HTR-8/SVneo (cell line): ENCODE data around the gene GIMAP7.
"Not testable (repeated sequence)": the region's sequence is repeated elsewhere in the genome, so short reads cannot be mapped to it uniquely, and the experiment has no call there.

Experiments used
- DNase-seq: peaks from one replicate; pipeline ENCODE4 v3.0.0; 2011; ENCODE audit warnings: low spot score, mixed read lengths; ENCODE audit not compliant: insufficient read length
- FAIRE-seq: peaks from 2 replicates; lab custom pipeline; 2011; peaks lifted over from hg19 to GRCh38; lab: Jason Lieb, UNC

Gene GIMAP7

DNA sequence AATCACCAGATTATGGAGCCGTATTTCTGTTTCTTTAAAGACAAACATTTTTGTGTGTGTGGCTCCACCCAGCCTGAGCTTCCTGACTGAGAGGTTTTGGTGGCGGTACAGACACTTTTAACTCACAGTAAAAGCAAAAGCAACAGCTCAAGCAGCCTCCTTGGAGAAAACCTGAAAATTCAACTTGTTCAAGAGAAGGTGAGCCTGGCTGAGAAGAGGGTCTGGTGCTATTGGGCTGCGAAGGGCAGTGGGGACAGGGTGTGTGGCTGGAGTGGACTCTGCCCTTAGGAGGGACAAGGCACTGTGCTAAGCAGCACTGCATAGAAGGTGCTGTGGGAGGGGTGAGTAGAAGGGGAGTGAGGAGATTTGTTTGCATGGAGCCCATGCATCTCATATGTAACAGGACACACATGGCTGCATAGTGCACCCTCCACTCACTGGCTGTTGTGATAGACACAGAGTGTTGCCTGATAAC, at the start of gene GIMAP7:
Gene GIMAP7 (plus strand): TSS at position 125 of the 475 bp plus-strand sequence. CDS start 5,103 bp downstream, outside the sequence.
- no peak for DNase-seq
- no peak for FAIRE-seq

DNA sequence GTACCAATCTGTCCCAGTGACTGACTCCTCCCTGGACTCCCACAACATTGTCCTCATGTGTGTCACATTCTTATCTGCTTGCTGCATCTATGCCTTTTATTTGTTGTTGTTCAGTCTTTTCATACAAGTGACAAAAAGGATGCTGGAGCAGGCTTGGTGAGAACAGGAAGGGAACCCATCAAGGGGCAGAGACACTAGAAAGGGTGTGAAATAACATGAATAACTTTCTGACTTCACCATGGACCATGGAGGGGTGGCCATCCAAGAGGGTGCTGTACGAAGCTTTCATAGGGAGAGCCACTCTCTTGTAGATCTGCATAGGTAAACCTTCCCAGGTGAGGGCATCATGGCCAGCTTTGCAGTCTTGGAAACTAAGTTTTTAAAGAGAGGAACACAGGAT, 49.7 kb upstream of the GIMAP7 start:
- FAIRE-seq (no peak), DNase-seq (no peak)

DNA sequence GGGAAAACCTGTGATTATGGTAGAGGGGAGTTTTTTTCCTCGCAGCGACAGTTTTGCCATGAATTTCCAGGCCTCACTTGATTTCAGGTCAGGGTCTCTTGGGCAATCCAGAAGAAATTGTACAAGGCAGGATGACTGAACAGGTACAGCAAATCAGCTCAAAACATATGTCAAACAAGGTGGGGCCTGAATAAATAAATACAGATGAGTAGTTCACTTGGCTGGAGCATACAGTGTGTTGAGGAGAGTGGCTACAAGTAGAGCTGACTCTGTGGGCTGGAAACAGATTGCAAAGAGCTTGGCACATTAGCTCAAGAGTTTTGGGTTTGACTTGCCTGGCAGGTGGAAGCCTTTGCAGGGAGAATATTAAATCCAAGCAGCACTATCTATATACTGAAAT, 49.3 kb upstream of the GIMAP7 start:
- FAIRE-seq (no peak), DNase-seq (no peak)

DNA sequence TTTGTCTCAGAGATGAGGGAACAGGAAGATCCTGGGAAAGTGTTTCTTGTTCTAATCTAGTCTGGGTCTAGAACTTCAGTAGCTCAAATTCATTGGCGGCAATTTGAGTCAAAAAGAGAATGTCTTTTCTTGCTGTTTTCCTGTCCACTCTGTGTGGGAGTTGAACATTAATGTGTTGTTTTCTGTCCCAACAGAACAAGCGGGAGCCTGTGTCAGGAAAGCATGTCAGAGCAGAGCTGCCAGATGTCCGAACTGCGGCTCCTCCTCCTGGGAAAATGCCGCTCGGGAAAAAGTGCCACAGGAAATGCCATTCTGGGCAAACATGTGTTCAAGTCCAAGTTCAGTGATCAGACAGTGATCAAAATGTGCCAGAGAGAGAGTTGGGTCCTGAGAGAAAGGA, 48.2 kb upstream of the GIMAP7 start:
- DNase-seq: no peak
- FAIRE-seq: no peak

DNA sequence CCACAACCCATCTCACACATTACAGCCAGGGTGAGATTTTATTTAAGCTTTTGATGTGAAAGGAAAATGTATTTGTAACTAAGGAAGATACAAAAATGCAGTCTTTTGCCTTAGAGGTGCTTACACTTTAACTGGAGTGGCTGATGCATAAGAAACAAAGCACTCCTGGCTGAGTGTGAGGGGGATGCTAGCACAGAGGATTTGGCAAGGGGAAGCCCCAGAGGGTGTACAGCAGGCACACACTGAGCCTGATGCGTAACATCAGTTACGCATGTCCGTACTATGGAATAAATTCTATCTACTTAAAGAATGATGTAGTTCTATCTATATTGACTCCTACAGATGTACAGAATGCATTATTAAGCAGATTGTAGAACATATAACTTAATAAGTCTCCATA, 46.4 kb upstream of the GIMAP7 start:
- FAIRE-seq (no peak), DNase-seq (no peak)

DNA sequence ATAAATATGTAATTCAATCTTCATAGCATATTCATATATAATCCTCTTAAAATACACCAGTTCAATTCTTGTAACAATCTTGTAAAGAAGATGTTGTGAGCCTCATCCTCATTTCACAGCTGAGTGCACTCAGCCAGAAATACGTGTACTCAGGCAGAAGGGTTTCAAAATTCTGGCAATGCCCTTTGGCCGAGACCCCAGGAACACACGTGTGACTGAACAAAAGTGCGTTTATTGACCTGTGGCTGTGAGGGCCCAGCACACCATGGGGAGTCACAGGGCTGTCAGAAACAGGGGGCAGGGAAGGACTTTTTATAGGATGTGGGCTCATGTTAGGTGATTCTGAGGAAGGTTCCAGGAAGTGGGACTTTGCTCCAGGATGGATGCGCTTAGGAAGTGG, 42.8 kb upstream of the GIMAP7 start:
- FAIRE-seq (no peak), DNase-seq (no peak)

DNA sequence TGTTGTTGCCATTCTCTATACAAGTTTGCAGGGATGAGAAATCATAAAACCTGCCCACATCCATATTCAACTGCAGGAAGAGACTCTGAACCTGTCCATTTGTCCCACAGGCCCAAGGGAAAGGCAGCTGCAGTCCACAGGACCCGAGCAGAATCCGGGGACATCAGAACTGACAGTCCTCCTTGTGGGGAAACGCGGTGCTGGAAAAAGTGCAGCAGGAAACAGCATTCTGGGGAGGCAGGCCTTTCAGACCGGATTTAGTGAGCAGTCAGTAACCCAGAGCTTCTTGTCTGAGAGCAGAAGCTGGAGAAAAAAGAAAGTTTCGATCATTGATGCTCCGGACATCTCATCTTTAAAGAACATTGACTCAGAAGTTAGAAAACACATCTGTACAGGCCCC, 40.8 kb upstream of the GIMAP7 start:
- FAIRE-seq (no peak), DNase-seq (no peak)

DNA sequence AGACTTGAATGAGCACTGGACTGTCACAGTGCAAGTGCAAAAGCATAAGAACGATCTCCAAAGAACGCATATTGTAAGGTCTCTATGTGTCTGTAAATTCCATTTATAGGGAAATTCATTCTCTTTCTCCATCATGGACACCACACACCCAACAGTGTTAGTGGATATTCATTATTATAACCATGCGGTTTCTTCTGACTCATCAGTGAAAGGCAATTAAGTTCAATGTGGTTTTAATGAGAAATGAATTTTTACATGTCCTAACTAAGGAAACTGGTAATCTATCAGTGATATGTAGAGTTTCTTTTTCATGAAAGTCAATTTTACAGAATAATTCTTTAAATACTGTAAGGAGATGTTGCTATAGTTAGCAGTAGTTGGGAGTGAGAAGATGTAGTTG, 38.4 kb upstream of the GIMAP7 start:
- no peak for FAIRE-seq
- no peak for DNase-seq

DNA sequence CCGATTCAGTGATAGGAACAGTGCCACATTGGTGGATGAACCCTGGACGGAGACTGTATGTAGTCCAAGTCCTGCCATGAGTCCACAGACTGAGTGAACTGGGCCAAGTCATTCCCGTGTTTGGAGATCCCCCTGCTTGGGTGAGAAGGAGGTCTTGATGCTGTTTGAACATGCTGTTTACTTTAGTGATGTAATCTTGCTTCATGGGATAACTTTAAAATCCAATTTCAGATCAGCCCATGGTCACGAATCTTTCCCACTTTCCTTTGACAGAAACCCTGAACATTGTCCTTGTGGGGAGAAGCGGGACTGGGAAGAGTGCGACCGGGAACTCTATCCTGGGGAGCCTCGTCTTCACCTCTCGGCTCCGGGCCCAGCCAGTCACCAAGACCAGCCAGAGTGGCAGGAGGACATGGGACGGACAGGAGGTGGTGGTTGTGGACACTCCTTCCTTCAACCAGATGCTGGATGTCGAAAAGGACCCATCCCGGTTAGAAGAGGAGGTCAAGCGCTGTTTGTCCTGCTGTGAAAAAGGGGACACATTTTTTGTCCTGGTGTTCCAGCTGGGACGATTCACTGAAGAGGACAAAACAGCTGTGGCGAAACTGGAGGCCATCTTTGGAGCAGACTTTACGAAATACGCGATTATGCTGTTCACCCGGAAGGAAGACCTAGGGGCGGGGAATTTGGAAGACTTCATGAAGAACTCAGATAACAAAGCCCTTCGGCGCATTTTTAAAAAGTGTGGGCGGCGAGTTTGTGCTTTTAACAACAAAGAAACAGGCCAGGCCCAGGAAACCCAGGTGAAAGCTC, 37.6 kb upstream of the GIMAP7 start:
- DNase-seq (no peak), FAIRE-seq (no peak)

DNA sequence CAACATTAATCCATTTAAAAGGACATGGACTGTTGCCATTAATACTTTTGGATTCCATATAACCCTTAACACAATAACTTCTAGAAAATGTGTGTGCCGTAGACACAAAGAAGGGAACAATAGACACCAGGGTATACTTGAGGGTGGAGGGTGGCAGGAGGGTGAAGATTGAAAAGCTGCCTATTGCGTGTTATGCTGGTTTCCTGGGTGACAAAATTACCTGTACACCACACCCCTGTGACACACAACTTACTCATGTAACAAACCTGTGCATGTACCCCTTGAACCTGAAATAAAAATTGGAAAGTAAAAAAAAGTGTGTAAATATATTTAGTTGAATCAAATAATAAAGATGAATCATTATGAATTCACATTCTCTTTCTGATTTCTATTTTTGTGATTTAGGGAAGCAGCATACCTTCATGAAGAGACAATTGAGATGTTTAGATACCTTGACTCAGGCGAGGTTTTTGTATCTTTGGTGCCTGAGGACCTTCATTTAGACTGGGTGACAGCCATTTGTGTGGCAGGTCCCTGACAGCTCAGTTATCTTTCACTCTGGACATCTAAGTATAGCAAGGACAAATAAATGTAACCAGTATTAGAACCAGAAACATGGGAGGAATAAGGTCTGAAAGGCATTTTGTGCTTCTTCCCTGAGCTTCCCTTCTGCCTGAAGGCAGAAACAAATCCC, 35.5 kb upstream of the GIMAP7 start:
- FAIRE-seq (no peak), DNase-seq (no peak)

DNA sequence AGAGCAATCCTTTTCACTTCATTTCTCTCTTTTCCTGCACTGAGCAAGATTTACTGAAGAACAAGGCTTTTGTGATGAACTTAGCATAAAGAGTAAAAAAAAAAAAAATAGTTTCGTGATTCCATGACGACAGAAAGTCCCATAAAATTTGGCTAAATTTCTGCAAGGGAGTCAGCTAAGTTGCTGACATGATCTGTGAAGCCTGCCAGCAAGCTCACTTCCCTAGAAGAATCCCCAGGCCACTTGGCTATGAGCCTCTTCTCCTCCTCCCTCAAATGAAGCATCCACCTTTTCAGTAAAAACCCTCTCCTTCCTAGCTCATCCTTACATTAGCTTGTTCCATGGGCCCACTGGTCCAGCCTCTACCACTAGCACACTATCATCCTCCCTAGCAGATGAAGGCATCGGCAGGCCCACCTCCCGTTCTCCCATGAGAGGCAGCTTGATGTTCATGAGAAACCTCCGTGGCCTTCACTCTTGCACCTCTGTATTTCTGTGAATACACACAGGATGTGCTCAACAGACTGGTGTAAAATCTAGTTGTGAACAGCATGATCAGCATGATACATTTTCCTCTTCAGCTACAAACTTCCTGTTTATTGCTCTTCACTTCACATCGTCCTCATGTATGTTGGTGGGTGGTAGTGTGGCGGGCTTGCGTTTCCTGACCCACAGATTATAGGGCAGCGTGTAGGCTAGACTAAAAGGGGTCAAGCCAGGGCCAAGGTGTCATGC, 33.3 kb upstream of the GIMAP7 start:
- no peak for FAIRE-seq

DNA sequence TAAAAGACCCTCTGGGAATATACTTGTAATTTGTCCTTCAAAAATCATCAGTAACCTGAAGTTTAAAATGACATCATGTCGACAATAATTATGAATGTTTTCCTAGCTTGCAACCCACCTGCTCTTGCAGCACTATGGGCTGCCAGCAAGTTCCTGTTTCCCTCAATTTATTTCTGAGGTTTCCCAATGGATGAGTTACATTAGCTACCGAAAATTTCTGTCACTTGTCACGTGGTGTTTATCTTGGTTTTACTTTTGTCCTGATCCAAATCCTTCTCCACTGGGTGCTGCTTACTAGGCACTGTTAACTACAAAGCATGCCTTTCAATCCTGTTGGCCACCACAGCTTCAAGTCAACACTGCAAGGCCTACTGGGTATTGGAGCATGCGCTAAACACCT, 32.8 kb upstream of the GIMAP7 start:
- FAIRE-seq: no peak
- DNase-seq: no peak

More for the DNA sequence above, 33.3 kb upstream of the GIMAP7 start:
- DNase-seq: no peak

DNA sequence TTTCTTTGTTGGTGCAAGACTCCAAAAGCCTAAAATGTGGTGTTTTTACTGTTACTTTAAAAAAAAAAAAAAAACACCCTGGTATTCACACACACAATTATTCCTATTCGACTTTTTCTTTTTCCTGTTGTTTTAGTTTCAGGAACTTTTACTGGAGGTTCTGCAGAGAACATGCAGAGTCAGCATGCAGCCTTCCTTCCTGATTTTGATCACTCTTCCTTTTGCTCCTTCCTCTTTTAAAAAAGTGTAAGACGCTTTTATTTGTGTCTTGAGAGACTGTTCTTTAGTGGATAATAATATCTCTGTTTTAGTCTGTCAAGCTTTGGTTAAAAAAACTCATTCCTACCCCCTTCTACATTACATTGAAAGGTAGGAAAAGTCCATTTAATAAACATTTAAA, 31.2 kb upstream of the GIMAP7 start:
- not testable (repeated sequence) for DNase-seq, FAIRE-seq

DNA sequence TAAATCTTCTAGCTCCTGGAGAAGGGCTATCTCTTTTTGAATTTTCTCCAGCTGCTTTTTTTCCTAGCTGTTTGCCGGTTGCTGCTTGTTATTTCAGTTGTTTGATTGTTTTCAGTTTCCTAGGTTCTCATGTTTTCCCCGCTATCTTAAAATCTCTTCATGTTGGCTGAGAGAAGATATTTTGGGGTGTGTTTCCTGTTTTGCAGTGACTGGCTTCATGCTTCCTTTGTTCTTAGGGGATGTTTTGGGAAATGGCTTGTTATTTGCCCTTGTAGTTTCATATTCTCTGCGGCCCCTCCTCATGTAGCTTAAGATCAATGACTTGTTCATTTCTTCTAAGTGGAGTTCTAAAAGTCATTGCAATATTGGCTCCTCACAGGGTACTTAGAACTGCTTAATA, 30.6 kb upstream of the GIMAP7 start:
- FAIRE-seq, DNase-seq: not testable (repeated sequence)

DNA sequence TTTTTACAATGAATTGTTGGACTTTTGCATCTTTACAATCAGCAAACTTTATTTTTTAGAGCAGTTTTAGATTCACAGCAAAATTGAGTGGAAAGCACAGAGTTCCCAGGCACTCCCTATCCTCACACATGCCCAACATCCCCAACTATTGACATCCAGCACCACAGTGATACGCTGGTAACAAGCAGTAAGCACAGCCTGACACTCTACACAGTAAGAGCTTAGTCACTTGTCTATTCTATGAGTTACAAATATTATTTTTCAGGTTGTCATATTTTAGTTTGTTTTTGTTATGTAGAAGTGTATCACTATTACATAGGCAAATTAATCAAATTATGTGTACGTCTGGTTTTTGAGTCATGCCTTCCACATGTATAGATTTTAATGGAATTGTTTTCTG, 27.0 kb upstream of the GIMAP7 start:
- no peak for FAIRE-seq
- no peak for DNase-seq

DNA sequence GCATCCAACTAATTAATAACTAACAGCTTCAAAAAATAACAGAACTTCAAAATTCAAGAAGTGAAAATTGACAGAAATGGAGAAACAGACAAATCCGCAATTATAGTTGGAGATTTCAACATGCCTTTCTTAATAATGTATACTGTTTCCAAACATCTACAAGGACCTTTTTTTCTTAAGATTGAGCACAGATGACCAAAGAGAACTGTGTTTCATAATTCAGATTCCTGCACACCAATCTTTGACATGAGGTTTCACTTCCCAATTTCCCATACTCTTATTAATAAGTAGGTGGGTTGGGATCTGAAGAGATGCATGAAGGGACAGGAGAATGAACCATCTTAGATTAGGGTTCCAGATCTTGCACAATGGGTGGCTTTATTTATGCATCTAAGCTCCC, 24.9 kb upstream of the GIMAP7 start:
- FAIRE-seq: no peak
- no peak for DNase-seq

DNA sequence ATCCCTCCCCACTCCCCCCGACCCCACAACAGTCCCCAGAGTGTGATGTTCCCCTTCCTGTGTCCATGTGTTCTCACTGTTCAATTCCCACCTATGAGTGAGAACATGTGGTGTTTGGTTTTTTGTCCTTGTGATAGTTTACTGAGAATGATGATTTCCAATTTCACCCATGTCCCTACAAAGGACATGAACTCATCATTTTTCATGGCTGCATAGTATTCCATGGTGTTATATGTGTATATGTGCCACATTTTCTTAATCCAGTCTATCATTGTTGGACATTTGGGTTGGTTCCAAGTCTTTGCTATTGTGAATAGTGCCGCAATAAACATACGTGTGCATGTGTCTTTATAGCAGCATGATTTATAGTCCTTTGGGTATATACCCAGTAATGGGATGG, 21.2 kb upstream of the GIMAP7 start:
- not testable (repeated sequence) for FAIRE-seq, DNase-seq

DNA sequence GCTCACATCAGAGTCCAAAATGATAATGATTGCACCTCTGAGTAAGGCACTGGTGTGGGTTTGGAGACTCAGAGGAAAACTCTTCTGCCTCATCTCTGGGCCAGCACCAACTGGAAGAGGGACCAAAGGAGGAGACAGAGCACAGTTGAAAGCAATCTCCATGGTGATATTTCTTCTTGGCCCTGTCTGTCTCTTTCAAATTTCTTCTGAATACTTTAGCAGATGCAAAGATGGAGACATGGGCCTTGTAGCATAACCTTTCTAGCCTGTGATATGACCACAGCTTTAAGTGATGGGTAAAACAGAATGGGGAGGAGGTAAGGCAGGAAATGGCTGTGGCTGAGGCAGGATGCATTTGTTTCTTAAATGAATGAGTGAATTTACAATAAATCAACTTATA, 12.2 kb upstream of the GIMAP7 start:
- no peak for DNase-seq
- no peak for FAIRE-seq

DNA sequence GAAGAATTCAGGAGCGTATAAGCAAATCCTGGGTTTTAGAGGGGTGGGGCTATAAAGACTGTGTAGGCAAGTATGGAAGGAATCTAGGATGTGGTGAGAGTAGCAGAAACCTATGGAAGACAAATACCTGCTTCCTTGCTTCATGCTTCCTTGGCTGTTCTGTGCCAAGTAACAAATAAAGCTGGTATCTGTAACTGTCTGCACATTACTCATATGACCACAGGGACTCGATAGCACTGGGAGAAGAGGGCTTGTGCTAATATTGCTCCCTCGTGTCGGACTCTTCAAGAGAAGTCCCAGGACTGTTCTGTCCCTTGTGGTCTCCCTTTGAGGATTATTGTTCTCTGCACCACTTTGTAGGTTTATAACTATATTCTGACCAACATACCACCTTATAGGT, 11.5 kb upstream of the GIMAP7 start:
- no peak for FAIRE-seq
- DNase-seq: no peak

DNA sequence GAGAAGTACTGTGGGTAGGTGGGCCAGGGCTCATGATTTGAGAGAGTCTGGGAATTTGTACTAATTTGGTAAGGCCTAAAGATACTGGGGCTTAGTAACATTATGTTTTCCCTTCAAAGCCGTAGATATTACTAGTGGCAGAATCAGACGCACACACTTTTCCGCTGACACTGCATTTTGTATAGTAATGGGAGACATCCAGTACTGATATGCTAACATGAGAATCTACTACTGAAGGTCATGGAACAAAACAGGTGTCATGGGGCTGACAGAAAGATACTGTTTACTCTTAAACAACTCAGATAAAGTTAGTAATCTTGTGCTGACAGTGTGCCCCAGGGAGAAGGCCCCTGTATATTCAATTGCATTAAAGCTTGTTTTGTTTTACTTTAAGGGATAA, 11.1 kb upstream of the GIMAP7 start:
- DNase-seq: no peak
- FAIRE-seq: no peak
